GM12891 (cell line): ENCODE measurements around the gene KRT31.
"Not testable (repeated sequence)": the region's sequence is repeated elsewhere in the genome, so short reads cannot be mapped to it uniquely, and the experiment has no call there.

ENCODE experiments used
- DNase-seq: peaks from one replicate; pipeline ENCODE4 v3.0.0; 2011; ENCODE audit warnings: low spot score; ENCODE audit not compliant: insufficient read length
- FAIRE-seq: peaks from 2 replicates; lab custom pipeline; 2011; peaks lifted over from hg19 to GRCh38; lab: Jason Lieb, UNC
- PAX5 ChIP-seq: IDR thresholded peaks from 2 replicates; pipeline ENCODE4 v1.6.1; 2011; ENCODE audit warnings: low read length, moderate library complexity, mild to moderate bottlenecking; ENCODE audit not compliant: insufficient read depth, severe bottlenecking
- POLR2A ChIP-seq: IDR thresholded peaks from 2 replicates; pipeline ENCODE4 v1.6.1; 2011; ENCODE audit warnings: low read depth, low read length, control low read depth
- POLR2AphosphoS5 ChIP-seq: IDR thresholded peaks from 2 replicates; pipeline ENCODE4 v1.6.1; 2011; ENCODE audit warnings: low read depth, low read length, control low read depth
- POU2F2 ChIP-seq: IDR thresholded peaks from 2 replicates; pipeline ENCODE4 v1.6.1; 2011; ENCODE audit warnings: low read depth, mild to moderate bottlenecking, control low read depth, low read length, moderate library complexity
- SPI1 ChIP-seq: IDR thresholded peaks from 2 replicates; pipeline ENCODE4 v1.6.1; 2011; ENCODE audit warnings: low read depth, low read length, control low read depth
- TAF1 ChIP-seq: IDR thresholded peaks from 2 replicates; pipeline ENCODE4 v1.6.1; 2011; ENCODE audit warnings: low read depth, low read length, control low read depth

KRT31 gene

GRCh38 chr17:41411072-41411840 is 13.8 kb upstream of the KRT31 start:
- DNase-seq, result no peak
- TF ChIP-seq POLR2A, result no peak
- TF ChIP-seq POLR2AphosphoS5, result no peak
- no peak for TF ChIP-seq PAX5
- FAIRE-seq, result no peak

- no peak for FAIRE-seq
- no peak for DNase-seq
- TF ChIP-seq POLR2AphosphoS5 (no peak), TAF1 (no peak), POLR2A (no peak), PAX5 (no peak), SPI1 (no peak), POU2F2 (no peak)
These were observed 9.8 kb upstream of the KRT31 start for GRCh38 chr17:41407226-41407625.

GRCh38 chr17:41406205-41406604 is 8.8 kb upstream of the KRT31 start:
- FAIRE-seq (no peak), DNase-seq (no peak)
- TF ChIP-seq TAF1 (no peak), SPI1 (no peak), POU2F2 (no peak), PAX5 (no peak), POLR2AphosphoS5 (no peak), POLR2A (no peak)

GRCh38 chr17:41404024-41404671 is 6.7 kb upstream of the KRT31 start:
- DNase-seq (no peak), FAIRE-seq (no peak)
- TF ChIP-seq SPI1 (no peak), POU2F2 (no peak), POLR2AphosphoS5 (no peak)

GRCh38 chr17:41403404-41404023 is 6.1 kb upstream of the KRT31 start:
- DNase-seq, result no peak
- no peak for FAIRE-seq
- TF ChIP-seq TAF1, result no peak
- no peak for TF ChIP-seq PAX5
- TF ChIP-seq POLR2A, result no peak
- no peak for TF ChIP-seq POLR2AphosphoS5
- TF ChIP-seq POU2F2, result no peak
- TF ChIP-seq SPI1, result no peak

- DNase-seq (no peak), FAIRE-seq (no peak)
- TF ChIP-seq PAX5 (no peak), POLR2AphosphoS5 (no peak), POLR2A (no peak), POU2F2 (no peak)
These were observed 4.8 kb upstream of the KRT31 start for GRCh38 chr17:41402161-41402560.

GRCh38 chr17:41396340-41396739 is 1.1 kb downstream of the KRT31 start:
- TF ChIP-seq SPI1, result no peak
- TF ChIP-seq PAX5, result no peak
- TF ChIP-seq TAF1, result no peak
- no peak for TF ChIP-seq POLR2A
- no peak for TF ChIP-seq POU2F2
- TF ChIP-seq POLR2AphosphoS5, result no peak
- DNase-seq, result no peak
- no peak for FAIRE-seq

- DNase-seq (no peak), FAIRE-seq (no peak)
- TF ChIP-seq POLR2AphosphoS5 (no peak), POU2F2 (no peak), TAF1 (no peak), SPI1 (no peak), PAX5 (no peak), POLR2A (no peak)
These were observed 1.8 kb downstream of the KRT31 start for GRCh38 chr17:41395611-41396010.

GRCh38 chr17:41395044-41395443 is 2.4 kb downstream of the KRT31 start:
- DNase-seq, FAIRE-seq: not testable (repeated sequence)
